ENCODE data around the gene XIRP2.

XIRP2 gene

DNA sequence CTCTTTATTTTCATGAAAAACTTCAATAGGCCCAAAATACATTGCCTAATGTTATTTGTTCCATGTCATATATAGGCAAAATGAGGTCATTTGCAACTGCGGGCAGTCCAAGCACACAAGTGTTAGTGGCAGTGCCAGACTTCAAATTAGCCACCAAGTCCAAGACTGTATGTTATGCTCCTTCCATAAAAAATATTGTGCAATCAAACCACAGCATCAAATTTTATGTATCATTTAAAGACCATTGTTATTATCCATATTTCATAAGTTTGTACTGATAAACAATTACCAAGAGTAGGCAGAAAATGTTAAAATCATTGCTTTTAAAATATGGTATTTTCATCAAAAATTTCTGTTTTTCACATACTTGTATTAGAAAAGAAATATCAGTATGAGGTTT, 54.1 kb downstream of the XIRP2 start:
- H3K18ac ChIP-seq (ENCODE audit: low read length): no peak overlapping the region
- no peaks in the 10 kb centered on the region for H3K36me3 ChIP-seq (ENCODE audit: control insufficient read depth, insufficient read depth, low read length)
- H4K5ac ChIP-seq (ENCODE audit: low read length): no peak overlapping the region
- no peak overlapping the region for H3K23ac ChIP-seq (ENCODE audit: low read length)
- H3K27me3 ChIP-seq (ENCODE audit: insufficient read depth, low read length, poor library complexity): no peaks in the 10 kb centered on the region
- H3K4ac ChIP-seq (ENCODE audit: low read depth, low read length): no peak overlapping the region
- no peak overlapping the region for H3K56ac ChIP-seq (ENCODE audit: low read length)
- no CpG with 5 or more reads among the region's 1 CpG for WGBS (ENCODE audit: extremely low coverage, insufficient coverage, low lambda C conversion rate)
- H3K79me2 ChIP-seq (ENCODE audit: control insufficient read depth, insufficient read depth, low read length): no peaks in the 10 kb centered on the region
- no peak overlapping the region for H2BK15ac ChIP-seq (replicated peaks; ENCODE audit: low read depth)
- no peak overlapping the region for H2BK5ac ChIP-seq (ENCODE audit: low read length)
- no peak overlapping the region for H2AK5ac ChIP-seq (ENCODE audit: low read length)
- H3K4me2 ChIP-seq (ENCODE audit: low read length): no peak overlapping the region
- H3K27ac ChIP-seq (ENCODE audit: low read depth, low read length): no peak overlapping the region
- no peaks in the 10 kb centered on the region for H3K4me1 ChIP-seq (ENCODE audit: control insufficient read depth, low read depth, low read length)
- H3K79me1 ChIP-seq (ENCODE audit: low read length): no peaks in the 10 kb centered on the region
- no peak overlapping the region for H2BK120ac ChIP-seq (ENCODE audit: low read depth, low read length)
- no peak overlapping the region for H4K8ac ChIP-seq (ENCODE audit: low read depth, low read length)
- no peak overlapping the region for H3K4me3 ChIP-seq (ENCODE audit: low read length)
- DNase-seq: no peak
- H3K9ac ChIP-seq (ENCODE audit: low read length): no peak overlapping the region

DNA sequence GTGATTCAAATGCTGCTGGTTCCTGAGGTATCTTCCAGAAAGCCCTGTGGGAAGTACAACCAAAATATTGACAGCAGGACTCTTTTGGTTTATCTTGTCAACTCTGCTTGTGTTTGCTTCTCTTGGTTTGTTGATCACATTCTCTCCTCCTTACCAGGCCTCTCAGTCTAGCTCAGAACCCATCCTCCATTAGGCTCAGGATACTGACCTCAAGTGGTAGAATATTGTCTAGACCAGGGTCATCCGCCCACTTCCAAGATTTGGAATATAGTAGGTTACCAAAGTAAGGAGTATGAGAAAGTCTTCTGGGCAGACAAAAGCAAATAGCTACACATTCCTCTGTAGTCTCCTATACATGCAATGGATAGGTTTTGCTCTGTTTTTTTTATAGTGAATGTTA, 56.6 kb downstream of the XIRP2 start:
- Histone ChIP-seq H3K4me1 (ENCODE audit: control insufficient read depth, low read depth, low read length) (no peaks in the 10 kb centered on the region), H3K4me3 (ENCODE audit: low read length) (no peak overlapping the region), H2BK120ac (ENCODE audit: low read depth, low read length) (no peak overlapping the region), H2BK15ac (replicated peaks; ENCODE audit: low read depth) (no peak overlapping the region), H3K27ac (ENCODE audit: low read depth, low read length) (no peak overlapping the region), H3K18ac (ENCODE audit: low read length) (no peak overlapping the region), H3K27me3 (ENCODE audit: insufficient read depth, low read length, poor library complexity) (no peaks in the 10 kb centered on the region), H4K8ac (ENCODE audit: low read depth, low read length) (no peak overlapping the region), H3K56ac (ENCODE audit: low read length) (no peak overlapping the region), H3K23ac (ENCODE audit: low read length) (no peak overlapping the region), H3K36me3 (ENCODE audit: control insufficient read depth, insufficient read depth, low read length) (no peaks in the 10 kb centered on the region), H3K9ac (ENCODE audit: low read length) (no peak overlapping the region), H4K5ac (ENCODE audit: low read length) (no peak overlapping the region), H3K79me1 (ENCODE audit: low read length) (no peaks in the 10 kb centered on the region), H3K79me2 (ENCODE audit: control insufficient read depth, insufficient read depth, low read length) (no peaks in the 10 kb centered on the region), H2BK5ac (ENCODE audit: low read length) (no peak overlapping the region), H3K4ac (ENCODE audit: low read depth, low read length) (no peak overlapping the region), H3K4me2 (ENCODE audit: low read length) (no peak overlapping the region), H2AK5ac (ENCODE audit: low read length) (no peak overlapping the region)
- no CpG with 5 or more reads among the region's 1 CpG for WGBS (ENCODE audit: extremely low coverage, insufficient coverage, low lambda C conversion rate)
- peak; percentile 26 for DNase-seq

DNA sequence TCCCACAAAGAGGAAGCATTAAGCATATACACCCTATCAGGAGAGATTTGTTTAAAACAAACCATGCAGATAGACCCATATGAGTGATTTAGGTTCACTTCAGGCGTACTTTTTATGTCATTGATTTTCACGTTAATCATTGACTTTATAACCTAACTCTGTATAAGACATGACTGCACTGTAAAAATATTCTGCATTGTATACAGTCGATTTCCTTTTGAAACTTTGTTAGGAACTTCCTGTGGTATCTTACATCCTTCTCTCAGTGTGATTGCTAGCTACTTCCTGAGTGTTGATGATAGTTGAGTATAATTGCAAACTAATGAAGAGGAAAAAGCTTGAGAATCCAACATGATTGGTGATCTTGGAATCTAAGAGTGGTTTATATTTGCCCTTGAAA, 69.4 kb downstream of the XIRP2 start:
- Histone ChIP-seq H3K4ac (ENCODE audit: low read depth, low read length) (no peak overlapping the region), H3K4me3 (ENCODE audit: low read length) (no peak overlapping the region), H3K18ac (ENCODE audit: low read length) (no peak overlapping the region), H3K27me3 (ENCODE audit: insufficient read depth, low read length, poor library complexity) (no peaks in the 10 kb centered on the region), H4K5ac (ENCODE audit: low read length) (no peak overlapping the region), H2BK15ac (replicated peaks; ENCODE audit: low read depth) (no peak overlapping the region), H2BK120ac (ENCODE audit: low read depth, low read length) (no peak overlapping the region), H3K36me3 (ENCODE audit: control insufficient read depth, insufficient read depth, low read length) (no peaks in the 10 kb centered on the region), H3K23ac (ENCODE audit: low read length) (no peak overlapping the region), H3K79me2 (ENCODE audit: control insufficient read depth, insufficient read depth, low read length) (no peaks in the 10 kb centered on the region), H3K4me1 (ENCODE audit: control insufficient read depth, low read depth, low read length) (peaks cover 3% of the 10 kb centered on the region), H2AK5ac (ENCODE audit: low read length) (no peak overlapping the region), H3K4me2 (ENCODE audit: low read length) (no peak overlapping the region), H3K79me1 (ENCODE audit: low read length) (no peaks in the 10 kb centered on the region), H3K27ac (ENCODE audit: low read depth, low read length) (no peak overlapping the region), H2BK5ac (ENCODE audit: low read length) (no peak overlapping the region), H4K8ac (ENCODE audit: low read depth, low read length) (no peak overlapping the region), H3K56ac (ENCODE audit: low read length) (no peak overlapping the region), H3K9ac (ENCODE audit: low read length) (no peak overlapping the region)
- WGBS (ENCODE audit: extremely low coverage, insufficient coverage, low lambda C conversion rate): no CpG with 5 or more reads among the region's 3 CpGs
- DNase-seq: peak; percentile 10

DNA sequence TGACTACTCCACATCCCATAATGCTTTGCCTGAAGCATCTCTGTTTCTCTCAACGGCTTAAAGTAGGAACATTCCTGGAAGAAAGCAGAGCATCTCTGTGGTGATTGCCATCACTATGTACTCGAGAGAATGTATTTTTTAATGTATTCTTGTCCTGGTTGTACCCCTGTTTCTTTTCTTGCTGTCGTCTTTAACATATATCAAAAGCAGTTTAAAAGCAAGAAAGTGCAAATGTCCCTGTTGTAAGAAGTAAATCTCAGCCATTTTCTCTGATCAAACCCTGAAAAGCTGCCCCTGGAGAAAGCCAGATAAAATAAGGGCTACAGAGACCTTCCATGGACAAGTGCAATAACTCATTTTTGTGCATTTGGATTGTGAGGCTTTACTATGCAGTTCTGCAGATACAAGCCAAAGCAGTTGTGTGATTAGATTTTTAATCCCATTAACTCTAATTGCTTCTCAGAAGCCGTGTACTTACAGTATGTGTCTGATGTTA, 70.8 kb downstream of the XIRP2 start:
- H3K9ac ChIP-seq (ENCODE audit: low read length): no peak overlapping the region
- no peaks in the 10 kb centered on the region for H3K79me1 ChIP-seq (ENCODE audit: low read length)
- no peak overlapping the region for H2AK5ac ChIP-seq (ENCODE audit: low read length)
- no peak overlapping the region for H3K4ac ChIP-seq (ENCODE audit: low read depth, low read length)
- H2BK15ac ChIP-seq (replicated peaks; ENCODE audit: low read depth): no peak overlapping the region
- no peak overlapping the region for H3K27ac ChIP-seq (ENCODE audit: low read depth, low read length)
- no peaks in the 10 kb centered on the region for H3K79me2 ChIP-seq (ENCODE audit: control insufficient read depth, insufficient read depth, low read length)
- WGBS (ENCODE audit: extremely low coverage, insufficient coverage, low lambda C conversion rate): no CpG with 5 or more reads among the region's 4 CpGs
- DNase-seq: no peak
- H3K18ac ChIP-seq (ENCODE audit: low read length): no peak overlapping the region
- no peaks in the 10 kb centered on the region for H3K27me3 ChIP-seq (ENCODE audit: insufficient read depth, low read length, poor library complexity)
- no peak overlapping the region for H3K4me3 ChIP-seq (ENCODE audit: low read length)
- no peak overlapping the region for H4K5ac ChIP-seq (ENCODE audit: low read length)
- no peak overlapping the region for H3K23ac ChIP-seq (ENCODE audit: low read length)
- H2BK120ac ChIP-seq (ENCODE audit: low read depth, low read length): no peak overlapping the region
- no peaks in the 10 kb centered on the region for H3K36me3 ChIP-seq (ENCODE audit: control insufficient read depth, insufficient read depth, low read length)
- peaks cover 3% of the 10 kb centered on the region for H3K4me1 ChIP-seq (ENCODE audit: control insufficient read depth, low read depth, low read length)
- H4K8ac ChIP-seq (ENCODE audit: low read depth, low read length): no peak overlapping the region
- H3K56ac ChIP-seq (ENCODE audit: low read length): no peak overlapping the region
- no peak overlapping the region for H3K4me2 ChIP-seq (ENCODE audit: low read length)
- no peak overlapping the region for H2BK5ac ChIP-seq (ENCODE audit: low read length)

DNA sequence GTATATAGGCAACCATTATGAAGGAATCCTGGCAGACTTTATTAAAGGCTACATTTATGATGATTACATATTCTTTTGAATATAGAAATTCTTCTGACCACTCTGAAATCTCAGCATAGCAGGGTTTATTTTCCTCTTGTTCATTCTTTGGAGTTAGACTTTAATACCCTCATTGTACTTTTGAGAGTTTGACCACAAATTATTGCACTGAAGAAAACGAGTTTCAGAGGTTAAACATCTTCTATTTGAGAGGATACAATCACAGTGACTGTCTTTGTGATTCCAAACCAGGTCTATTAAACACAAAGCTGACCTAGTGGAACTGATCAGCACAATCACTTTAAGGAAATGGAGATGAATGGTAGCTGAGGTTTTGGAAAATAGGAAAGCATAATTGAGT, 71.3 kb downstream of the XIRP2 start:
- Histone ChIP-seq H3K23ac (ENCODE audit: low read length) (no peak overlapping the region), H2BK120ac (ENCODE audit: low read depth, low read length) (no peak overlapping the region), H3K4me2 (ENCODE audit: low read length) (no peak overlapping the region), H3K4ac (ENCODE audit: low read depth, low read length) (no peak overlapping the region), H3K79me2 (ENCODE audit: control insufficient read depth, insufficient read depth, low read length) (no peaks in the 10 kb centered on the region), H2BK15ac (replicated peaks; ENCODE audit: low read depth) (no peak overlapping the region), H3K36me3 (ENCODE audit: control insufficient read depth, insufficient read depth, low read length) (no peaks in the 10 kb centered on the region), H3K79me1 (ENCODE audit: low read length) (no peaks in the 10 kb centered on the region), H3K9ac (ENCODE audit: low read length) (no peak overlapping the region), H3K4me3 (ENCODE audit: low read length) (no peak overlapping the region), H4K8ac (ENCODE audit: low read depth, low read length) (no peak overlapping the region), H3K18ac (ENCODE audit: low read length) (no peak overlapping the region), H2AK5ac (ENCODE audit: low read length) (no peak overlapping the region), H3K56ac (ENCODE audit: low read length) (no peak overlapping the region), H3K27me3 (ENCODE audit: insufficient read depth, low read length, poor library complexity) (no peaks in the 10 kb centered on the region), H3K4me1 (ENCODE audit: control insufficient read depth, low read depth, low read length) (peaks cover 3% of the 10 kb centered on the region), H2BK5ac (ENCODE audit: low read length) (no peak overlapping the region), H4K5ac (ENCODE audit: low read length) (no peak overlapping the region), H3K27ac (ENCODE audit: low read depth, low read length) (no peak overlapping the region)
- no CpG with 5 or more reads among the region's 1 CpG for WGBS (ENCODE audit: extremely low coverage, insufficient coverage, low lambda C conversion rate)
- DNase-seq: no peak

DNA sequence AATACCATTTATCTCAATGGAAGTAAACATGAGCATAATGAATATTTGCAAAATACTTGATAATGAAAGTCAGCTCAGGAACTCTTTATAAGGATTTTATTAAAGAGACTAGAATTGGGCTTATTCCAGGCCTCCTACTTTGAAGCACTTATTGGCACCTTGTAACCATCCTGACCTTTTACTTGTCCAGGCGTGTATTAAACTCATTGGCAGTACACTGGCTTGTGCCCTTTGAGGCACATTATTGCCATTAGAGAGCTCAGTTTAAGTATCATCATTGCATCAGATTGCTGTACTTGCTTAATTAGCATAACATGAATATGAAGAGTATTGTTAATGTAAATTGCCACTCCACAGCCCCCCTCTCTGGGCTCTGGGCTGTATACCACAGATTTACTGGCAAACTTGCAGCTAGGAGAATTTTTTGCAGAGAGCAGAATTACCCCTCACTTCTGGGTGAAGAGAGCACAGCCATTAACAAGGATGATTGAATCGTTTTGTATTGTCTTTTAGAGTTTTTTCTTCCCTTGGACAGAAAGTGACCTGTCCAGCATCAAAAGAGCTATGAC, 72.5 kb downstream of the XIRP2 start:
- no peaks in the 10 kb centered on the region for H3K36me3 ChIP-seq (ENCODE audit: control insufficient read depth, insufficient read depth, low read length)
- H3K4ac ChIP-seq (ENCODE audit: low read depth, low read length): no peak overlapping the region
- H3K4me2 ChIP-seq (ENCODE audit: low read length): no peak overlapping the region
- no peak for DNase-seq
- H2BK5ac ChIP-seq (ENCODE audit: low read length): no peak overlapping the region
- H3K79me1 ChIP-seq (ENCODE audit: low read length): no peaks in the 10 kb centered on the region
- H2BK120ac ChIP-seq (ENCODE audit: low read depth, low read length): no peak overlapping the region
- no peak overlapping the region for H4K8ac ChIP-seq (ENCODE audit: low read depth, low read length)
- no CpG with 5 or more reads among the region's 2 CpGs for WGBS (ENCODE audit: extremely low coverage, insufficient coverage, low lambda C conversion rate)
- no peaks in the 10 kb centered on the region for H3K27me3 ChIP-seq (ENCODE audit: insufficient read depth, low read length, poor library complexity)
- no peak overlapping the region for H2AK5ac ChIP-seq (ENCODE audit: low read length)
- no peak overlapping the region for H4K5ac ChIP-seq (ENCODE audit: low read length)
- H2BK15ac ChIP-seq (replicated peaks; ENCODE audit: low read depth): no peak overlapping the region
- H3K56ac ChIP-seq (ENCODE audit: low read length): no peak overlapping the region
- H3K9ac ChIP-seq (ENCODE audit: low read length): no peak overlapping the region
- H3K4me3 ChIP-seq (ENCODE audit: low read length): no peak overlapping the region
- no peaks in the 10 kb centered on the region for H3K79me2 ChIP-seq (ENCODE audit: control insufficient read depth, insufficient read depth, low read length)
- no peak overlapping the region for H3K18ac ChIP-seq (ENCODE audit: low read length)
- H3K4me1 ChIP-seq (ENCODE audit: control insufficient read depth, low read depth, low read length): peaks cover 3% of the 10 kb centered on the region
- no peak overlapping the region for H3K27ac ChIP-seq (ENCODE audit: low read depth, low read length)
- H3K23ac ChIP-seq (ENCODE audit: low read length): no peak overlapping the region
